ENCODE data around the gene ZCCHC7.

Gene ZCCHC7

DNA sequence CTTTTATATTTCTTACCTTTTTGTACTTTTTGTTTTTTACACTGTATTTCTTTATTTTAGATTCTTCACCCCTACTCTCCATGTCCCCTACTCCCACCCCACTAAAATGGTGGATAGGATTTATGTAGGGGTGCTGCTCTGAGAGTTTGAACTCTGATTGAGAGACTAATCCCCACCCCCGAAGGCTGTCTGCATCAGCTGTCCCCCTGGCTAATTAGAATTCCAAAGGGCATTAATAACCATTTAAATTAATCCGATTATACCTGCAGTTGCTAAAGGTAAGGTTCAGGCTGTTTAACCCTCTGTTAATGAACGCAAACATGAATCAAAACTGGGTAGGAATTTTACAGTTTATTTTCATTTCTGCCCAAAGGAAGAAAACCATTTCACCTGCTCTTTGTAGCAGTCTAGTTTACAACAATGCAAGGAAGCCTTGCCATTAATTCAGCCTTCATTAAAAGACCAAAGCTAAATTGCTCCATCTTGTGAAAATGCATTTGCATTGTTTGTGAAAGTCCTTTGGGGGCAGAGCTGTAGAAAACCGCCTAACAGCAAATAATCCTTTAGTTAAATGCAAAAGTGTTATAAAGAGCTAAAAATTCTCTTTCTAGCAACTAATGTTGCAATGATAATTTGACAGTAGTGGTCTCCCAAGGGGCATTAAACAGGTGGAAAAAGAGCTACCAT, 71.2 kb downstream of the ZCCHC7 start:
- TF ChIP-seq, protein P1, sequence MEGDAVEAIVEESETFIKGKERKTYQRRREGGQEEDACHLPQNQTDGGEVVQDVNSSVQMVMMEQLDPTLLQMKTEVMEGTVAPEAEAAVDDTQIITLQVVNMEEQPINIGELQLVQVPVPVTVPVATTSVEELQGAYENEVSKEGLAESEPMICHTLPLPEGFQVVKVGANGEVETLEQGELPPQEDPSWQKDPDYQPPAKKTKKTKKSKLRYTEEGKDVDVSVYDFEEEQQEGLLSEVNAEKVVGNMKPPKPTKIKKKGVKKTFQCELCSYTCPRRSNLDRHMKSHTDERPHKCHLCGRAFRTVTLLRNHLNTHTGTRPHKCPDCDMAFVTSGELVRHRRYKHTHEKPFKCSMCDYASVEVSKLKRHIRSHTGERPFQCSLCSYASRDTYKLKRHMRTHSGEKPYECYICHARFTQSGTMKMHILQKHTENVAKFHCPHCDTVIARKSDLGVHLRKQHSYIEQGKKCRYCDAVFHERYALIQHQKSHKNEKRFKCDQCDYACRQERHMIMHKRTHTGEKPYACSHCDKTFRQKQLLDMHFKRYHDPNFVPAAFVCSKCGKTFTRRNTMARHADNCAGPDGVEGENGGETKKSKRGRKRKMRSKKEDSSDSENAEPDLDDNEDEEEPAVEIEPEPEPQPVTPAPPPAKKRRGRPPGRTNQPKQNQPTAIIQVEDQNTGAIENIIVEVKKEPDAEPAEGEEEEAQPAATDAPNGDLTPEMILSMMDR (IDR thresholded peaks at IDR 0.05; ENCODE audit: low read depth, low read length) = no peak

DNA sequence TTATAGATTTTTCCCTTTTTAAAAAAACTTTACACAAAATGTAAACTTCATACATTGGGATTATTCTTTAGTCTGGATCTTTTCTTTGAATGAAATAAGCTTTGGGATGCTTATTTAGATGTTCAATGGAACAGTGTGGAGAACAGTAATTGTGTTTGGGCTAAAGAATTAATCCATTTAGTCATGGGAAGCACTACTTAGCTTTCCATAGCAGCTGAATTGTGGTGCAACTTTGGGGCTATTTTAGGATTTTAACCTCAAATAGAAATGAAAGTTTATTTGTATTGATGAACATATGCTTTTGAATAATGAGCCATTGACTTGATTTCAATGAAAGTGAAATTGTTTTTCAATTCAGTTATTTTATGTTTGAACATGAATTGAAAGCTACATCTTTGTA, 72.4 kb downstream of the ZCCHC7 start:
- TF ChIP-seq, protein P1 (IDR thresholded peaks at IDR 0.05; ENCODE audit: low read depth, low read length) = no peak
- no peak for DNase-seq (ENCODE audit: extremely low read depth, low read depth)

More for the DNA sequence above, 71.2 kb downstream of the ZCCHC7 start:
- DNase-seq (ENCODE audit: extremely low read depth, low read depth) = no peak

DNA sequence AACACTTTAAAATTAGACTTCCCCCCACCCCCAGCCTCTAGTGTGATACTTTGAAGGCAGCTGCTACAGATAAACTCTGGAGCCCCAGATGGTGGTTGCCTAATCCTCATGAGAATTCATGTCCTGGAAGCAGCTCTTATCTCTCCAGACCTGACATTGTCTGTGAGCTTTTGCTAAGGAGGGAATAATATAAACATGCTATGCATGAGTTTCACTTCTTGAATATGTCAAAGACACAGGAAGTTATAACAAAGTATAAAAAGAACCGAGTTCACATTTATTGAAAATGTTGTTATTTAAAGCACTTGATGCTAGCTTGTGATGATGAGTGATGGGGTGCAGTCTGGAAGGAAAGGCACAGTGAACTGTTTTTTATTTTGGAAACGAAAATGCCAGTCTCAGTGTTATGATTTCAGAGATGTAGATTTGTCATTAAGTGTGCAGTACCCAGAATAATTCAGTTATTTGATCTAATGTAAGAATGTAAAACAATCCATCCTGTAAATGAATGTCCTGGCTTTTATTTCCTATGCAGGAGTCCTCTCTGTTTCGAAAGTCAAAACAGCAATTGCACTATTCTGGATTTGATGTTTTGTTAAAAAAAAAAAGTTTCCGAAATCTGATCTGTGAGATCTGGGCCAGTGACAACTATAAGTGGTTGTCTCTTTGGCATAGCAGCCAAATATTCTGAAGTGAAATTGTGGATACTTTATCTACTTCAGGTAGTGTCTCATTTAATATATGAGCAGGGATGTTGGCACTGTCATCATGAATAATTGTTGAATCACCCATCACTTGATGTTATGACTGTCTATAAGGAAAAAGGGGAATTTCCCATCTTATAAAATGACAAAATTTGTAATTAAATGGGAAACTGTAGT, 77.0 kb downstream of the ZCCHC7 start:
- DNase-seq (ENCODE audit: extremely low read depth, low read depth) = no peak
- TF ChIP-seq, protein P1 (IDR thresholded peaks at IDR 0.05; ENCODE audit: low read depth, low read length) = no peak

DNA sequence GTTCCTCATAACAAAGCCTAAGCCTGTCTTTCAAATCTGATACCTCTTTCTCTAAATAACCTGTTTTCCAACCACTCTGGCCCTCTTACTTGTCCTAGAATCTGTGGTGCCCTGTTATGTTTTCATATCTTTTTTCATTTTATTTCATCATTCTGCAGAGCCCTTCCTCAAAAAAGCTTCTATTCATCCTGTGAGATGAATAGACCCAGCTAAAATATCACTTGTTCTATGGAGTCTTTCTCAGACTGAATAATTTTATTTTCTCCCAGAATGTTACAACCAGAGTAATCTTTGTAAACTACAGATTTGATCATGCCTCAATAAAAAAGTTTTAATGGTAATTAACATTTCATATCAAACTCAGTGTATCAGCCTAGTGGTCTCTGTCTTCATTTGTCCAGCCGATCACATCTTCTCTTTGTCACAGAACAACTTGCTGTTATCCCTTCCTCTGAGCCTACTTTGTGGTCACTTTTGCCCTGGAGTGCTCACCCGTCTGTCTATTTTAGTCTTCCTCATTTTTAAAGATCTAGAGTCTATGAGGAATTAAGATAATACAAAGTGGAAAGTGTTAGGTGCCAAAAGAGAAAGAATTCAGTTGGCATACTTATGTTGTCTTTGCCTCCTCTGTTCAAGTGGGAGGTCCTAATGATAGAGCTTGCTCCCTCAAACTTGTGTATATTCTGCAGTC, 77.8 kb downstream of the ZCCHC7 start:
- DNase-seq (ENCODE audit: extremely low read depth, low read depth) = no peak
- TF ChIP-seq, protein P1 (IDR thresholded peaks at IDR 0.05; ENCODE audit: low read depth, low read length) = no peak

DNA sequence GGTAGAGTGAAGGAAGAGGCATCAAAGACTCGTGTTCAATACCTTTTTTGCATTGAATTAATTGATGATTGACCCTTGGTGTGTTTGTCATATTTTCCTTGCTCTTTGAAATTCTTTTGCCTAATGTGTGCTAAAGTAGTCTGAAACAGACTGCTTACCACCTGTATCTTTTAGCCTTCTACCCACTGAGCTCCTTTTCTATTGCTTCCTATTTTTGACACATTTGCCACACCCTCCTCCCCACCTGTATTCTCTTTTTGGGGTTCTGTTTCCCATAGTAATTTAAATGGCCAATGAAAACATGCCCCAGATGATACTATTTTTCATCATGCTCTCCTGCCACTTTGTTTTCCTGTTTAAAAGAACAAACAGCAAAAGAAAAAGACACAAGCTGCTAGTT, 78.5 kb downstream of the ZCCHC7 start:
- TF ChIP-seq, protein P1 (IDR thresholded peaks at IDR 0.05; ENCODE audit: low read depth, low read length) = no peak
- no peak for DNase-seq (ENCODE audit: extremely low read depth, low read depth)

DNA sequence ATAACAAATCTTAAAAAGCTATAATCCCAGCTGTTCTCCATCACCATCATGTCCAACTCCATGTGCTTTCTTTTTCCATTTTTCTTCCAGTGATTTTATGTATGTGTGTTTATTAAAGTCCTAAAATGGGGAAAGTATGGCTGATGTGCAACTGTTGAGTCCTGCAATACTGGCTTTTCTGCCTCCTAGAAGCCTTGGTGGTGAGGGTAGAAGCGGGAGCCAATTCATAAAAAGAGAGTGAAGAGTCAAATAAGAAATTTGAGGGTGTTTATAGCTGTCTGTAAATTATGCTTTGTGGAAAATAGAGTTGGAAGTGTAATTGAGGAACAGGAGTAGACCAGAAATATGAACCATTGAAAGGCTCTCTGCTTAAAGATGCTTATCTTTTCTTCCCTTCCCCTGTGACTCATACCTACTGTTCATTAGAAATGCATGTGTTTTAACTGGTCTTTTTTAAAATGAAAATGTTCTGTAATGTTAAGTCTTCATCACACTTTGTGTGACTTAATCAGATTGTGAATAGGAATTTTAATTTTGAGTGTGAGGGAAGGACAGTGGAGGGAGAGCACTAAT, 80.1 kb downstream of the ZCCHC7 start:
- DNase-seq (ENCODE audit: extremely low read depth, low read depth) = no peak
- TF ChIP-seq, protein P1 (IDR thresholded peaks at IDR 0.05; ENCODE audit: low read depth, low read length) = no peak
